ENCODE data around the gene METAP1D.

DNA sequence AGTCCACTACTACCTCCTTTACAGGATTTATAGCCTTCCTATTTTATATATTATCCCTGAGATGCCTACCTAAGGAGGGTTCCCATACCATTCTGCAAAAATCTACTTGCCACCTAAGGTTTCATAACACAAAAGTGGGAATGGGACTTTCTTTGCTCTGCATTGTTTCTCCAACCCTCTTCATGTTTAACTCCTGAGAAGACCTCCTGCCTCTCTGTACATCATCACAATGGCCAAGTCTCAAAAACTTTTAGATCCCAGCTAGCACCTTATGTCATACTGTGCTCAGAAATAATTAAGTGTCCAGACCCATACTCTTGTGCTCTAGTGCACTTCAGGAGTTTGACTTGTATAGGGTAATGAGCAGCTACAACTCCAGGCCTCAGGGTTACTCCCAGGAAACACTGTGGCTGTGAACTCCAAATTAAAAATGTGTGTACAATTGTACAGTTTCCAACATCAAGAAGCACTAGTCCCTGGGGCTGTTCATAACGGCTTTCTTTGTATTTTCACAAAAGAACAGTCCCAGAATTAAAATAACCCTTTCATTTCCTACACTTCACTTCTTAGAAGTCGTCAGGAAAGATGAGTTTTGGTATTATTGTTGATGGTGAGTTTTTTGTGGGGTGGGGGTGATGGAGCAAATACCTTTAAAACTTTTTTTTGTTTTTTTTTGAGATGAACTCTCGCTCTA is 39.4 kb downstream of the METAP1D start:
- no peak for TF ChIP-seq POLR2AphosphoS5 (IDR thresholded peaks at IDR 0.05; ENCODE audit: insufficient read depth in 1 of 2, low read depth in 1 of 2)
- TF ChIP-seq, protein P1, sequence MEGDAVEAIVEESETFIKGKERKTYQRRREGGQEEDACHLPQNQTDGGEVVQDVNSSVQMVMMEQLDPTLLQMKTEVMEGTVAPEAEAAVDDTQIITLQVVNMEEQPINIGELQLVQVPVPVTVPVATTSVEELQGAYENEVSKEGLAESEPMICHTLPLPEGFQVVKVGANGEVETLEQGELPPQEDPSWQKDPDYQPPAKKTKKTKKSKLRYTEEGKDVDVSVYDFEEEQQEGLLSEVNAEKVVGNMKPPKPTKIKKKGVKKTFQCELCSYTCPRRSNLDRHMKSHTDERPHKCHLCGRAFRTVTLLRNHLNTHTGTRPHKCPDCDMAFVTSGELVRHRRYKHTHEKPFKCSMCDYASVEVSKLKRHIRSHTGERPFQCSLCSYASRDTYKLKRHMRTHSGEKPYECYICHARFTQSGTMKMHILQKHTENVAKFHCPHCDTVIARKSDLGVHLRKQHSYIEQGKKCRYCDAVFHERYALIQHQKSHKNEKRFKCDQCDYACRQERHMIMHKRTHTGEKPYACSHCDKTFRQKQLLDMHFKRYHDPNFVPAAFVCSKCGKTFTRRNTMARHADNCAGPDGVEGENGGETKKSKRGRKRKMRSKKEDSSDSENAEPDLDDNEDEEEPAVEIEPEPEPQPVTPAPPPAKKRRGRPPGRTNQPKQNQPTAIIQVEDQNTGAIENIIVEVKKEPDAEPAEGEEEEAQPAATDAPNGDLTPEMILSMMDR (IDR thresholded peaks at IDR 0.05), result no peak
- no peak for TF ChIP-seq POLR2A (IDR thresholded peaks at IDR 0.05)

Measured in vagina (tissue), 2 donors.